HG03469 (cell line): ENCODE data around the gene ADAMTS1.

Experiments used
- ATAC-seq: cut with Tn5 transposase; IDR thresholded peaks from one replicate; pipeline ENCODE4 v1.9.1; 2021; ENCODE audit warnings: mild to moderate bottlenecking, moderate library complexity, moderate number of reproducible peaks; ENCODE audit not compliant: unreplicated experiment

Gene ADAMTS1

DNA sequence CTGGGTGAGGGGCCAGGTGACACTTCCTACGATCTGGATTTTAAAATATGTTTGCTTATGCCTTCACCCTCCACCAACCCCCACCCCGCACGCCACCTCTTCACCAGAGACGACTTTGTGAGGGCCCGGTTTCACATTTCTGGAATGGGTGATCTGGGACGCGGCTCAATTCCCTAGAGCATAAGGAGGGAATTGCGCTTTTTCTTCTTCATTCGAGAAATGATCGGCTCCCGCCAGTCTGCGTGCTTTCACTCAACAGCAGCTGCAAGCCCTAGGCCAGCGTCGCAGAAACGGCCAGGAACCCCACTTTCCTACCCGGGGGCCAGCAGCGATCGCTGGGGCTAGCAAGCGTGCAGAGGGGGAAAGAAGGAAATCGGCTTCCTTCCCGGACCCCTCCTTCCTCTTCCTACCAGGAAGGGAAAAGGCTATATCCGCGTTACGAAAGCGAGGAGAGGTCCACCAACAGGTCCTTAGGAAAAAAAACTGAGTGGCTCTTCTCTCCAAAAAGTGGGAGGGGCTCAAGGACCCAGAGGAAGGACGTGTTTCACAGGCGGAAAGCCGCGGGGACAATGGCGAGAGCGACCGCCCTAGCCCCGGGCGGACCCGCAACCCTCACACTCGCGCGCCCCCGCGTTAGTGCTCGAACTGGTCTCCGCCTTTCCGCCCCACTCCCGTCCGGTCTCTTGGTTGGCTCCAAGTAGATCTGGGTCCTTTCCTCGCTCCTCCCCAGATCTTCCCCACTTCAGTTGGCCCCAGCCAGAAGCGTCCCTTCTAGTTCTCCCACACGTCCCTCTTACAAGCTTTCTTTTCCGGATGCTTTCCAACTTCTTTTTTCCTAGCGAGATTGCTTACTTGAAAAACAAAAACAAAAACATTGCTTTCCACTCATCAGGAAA lies 1.1 kb upstream of the ADAMTS1 start:
- ATAC-seq: no peak

DNA sequence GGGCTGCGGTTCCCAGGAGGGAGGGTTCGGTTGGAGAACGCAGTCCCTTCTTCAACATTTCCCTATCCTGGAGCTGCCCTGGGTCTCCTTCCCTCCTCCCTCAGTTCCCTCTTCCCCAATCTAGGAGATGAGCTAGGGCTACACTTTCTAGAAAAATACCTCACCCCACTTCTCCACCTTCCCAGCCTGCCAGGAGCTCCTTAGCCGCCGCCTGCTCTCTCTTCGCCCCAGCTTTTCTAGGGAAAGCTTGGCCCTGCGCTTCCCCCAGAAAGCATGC lies 488 bp upstream of the ADAMTS1 start:
- ATAC-seq: no peak

DNA sequence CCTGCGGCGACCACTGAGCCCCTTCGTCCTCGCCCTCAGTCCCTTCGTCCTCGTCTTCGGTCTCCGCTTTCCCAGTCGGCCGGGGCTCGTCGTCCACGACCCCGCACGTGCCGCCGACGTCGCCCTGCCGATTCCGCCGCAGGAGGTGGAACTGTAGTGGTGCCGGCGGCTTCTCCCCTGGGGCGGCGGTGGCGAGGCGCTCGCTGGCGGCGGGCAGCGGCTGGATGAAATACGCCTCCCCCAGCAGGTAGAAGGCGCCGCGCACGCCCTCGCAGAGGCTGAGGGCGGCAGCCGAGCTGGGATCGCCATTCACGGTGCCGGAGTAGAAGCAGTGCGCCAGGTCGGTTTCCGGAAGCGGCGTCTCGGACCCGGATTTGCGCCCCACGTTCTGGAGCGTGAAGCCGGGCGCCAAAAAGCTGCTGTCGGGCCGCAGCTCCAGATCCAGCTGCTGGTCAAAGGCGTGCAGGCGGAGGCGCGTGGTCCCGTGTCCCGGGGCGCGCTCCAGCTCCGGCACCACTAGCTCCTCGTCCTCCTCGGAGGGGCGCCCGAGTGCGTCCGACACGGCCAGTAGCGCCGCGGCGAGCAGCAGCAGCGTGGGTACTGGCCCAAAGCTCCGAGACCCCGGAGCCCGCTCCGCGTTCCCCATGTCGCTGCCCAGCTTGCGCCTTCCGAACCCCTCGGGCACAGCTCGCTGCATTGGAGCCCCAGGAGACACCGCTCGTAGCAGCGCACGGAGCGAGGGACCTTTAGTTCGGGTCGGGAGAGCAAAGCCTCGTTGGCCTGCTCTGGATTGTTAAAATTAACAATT lies 747 bp downstream of the ADAMTS1 start:
- ATAC-seq: no peak

DNA sequence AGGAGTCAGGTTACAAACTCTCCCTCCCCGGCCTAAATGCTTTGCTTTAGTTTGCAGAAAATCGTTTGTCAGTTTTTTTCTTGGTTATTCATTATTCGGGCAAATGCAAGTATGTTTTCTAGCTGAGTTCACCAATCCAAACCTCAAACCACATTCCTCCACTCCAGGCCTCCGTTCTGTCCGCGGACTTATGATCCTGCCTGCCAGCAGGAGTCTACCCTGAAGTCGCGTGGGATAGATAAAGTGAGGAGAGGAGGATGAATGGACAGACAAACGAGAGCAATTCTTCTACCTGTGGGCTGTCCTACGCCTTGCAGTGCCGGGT lies 1.3 kb downstream of the ADAMTS1 start:
- no peak for ATAC-seq

DNA sequence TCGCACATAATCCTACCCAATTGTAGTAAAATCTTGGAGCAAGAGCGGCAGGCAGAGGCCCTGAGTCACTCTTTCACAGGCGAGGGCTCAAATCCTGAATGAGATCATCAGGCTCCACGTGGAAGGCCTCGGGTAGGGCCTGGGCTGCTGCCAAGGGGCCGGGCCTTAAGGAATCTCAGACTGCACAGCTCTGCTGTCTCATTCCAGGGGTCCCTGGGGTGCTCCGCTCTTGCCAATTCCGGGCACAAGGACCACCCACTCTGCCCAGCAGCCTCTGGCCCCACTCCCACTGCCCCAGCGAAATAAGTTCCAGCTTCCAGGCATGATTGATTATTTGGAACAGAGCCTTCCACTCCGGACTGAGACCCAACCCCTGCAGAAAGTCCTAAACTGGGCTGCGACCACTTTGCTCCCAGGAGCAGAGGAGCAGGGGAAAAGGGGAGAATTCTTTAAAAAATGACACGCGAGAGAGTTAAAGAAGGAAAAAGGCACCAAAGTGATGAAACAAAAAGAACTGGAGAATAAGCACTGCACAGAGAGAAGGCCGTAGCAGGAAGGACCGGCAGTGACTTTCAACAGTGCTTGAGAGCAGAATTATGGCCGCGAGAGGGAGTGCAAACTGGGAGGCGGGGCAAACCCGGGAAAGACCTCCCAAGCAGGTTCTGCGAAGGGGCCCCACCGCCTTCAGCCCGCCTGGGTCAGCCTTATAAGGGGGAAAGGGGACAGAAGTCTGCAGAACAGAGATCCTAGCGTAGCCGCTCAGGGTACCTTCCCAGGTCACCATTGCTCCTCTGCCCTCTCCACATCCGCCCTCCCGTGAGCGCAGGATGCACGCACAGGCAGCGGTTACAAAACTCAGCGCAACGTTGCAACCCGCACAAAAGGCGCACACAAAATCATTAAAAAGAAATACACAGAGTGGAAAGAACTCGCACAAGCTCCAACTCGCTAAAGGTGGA lies 2.0 kb downstream of the ADAMTS1 start:
- no peak for ATAC-seq

DNA sequence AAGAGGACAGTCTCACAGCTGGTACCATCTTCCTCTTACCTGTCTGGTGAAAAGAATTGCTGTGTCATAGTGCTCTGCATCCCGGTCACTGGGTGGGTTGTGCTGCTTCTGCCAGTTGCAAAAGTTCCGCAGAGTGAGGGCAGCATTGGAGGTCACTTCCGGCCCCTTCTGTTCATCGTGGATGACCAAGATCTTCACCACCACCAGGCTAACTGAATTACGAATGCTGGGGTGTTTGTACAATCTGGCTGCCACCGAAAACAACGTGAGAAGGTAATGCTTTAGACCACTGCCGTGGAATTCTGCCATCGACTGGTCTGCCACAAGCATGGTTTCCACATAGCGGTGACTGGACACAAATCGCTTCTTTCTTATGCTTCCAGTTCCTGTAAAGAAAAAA lies 2.9 kb downstream of the ADAMTS1 start:
- ATAC-seq: no peak

DNA sequence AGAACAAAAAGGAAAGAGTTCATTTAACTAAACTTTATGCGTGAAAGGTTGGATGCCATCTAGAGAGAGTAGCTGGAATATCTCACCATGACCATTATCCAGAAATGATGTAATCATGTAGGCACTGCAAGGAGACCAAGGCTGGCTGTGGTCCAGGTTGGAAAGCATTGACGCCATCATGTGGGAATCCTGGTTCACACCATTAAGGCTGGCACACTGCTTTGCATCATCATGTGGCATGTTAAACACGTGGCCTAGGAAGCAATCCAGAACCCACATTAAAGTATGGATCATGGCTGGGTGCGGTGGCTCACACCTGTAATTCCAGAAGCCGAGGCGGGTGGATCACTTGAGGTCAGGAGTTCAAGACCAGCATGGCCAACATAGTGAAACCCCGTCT lies 4.3 kb downstream of the ADAMTS1 start:
- ATAC-seq: no peak

DNA sequence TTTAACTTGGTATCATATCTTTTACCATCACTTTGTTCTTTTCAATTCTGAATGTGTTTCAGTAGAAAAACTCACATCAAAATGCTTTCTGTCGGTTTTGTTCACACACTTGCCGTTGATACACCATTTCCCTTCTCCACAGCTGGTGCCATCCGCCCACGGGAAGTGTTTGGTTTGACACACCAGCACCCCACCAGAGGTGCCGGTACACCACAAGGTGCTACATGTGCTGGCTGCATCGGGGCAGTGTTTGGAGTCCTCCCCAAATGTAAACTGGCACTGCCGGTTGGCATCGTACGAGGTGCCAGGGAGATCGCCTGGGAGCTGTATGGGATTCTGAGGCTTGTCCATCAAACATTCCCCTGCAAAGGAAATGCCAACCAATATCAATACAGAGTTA lies 5.0 kb downstream of the ADAMTS1 start:
- ATAC-seq: no peak

DNA sequence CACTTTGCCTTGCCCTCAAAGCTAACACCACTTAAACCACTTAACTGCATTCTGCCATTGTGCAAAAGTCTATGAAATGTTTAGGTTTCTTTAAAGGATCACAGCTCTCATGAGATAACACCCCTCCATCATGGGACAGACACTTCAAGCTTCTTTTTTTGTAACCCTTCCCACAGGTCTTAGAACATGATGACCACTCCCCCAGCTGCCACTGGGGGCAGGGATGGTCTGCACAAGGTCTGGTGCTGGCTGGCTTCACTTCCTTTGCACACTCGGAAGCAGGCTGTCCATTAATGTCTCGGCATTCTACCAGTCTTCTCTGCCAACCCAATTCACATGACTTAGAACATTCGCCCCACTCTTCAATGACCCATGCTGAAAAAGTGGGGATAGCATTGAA lies 7.7 kb downstream of the ADAMTS1 start:
- ATAC-seq: no peak

DNA sequence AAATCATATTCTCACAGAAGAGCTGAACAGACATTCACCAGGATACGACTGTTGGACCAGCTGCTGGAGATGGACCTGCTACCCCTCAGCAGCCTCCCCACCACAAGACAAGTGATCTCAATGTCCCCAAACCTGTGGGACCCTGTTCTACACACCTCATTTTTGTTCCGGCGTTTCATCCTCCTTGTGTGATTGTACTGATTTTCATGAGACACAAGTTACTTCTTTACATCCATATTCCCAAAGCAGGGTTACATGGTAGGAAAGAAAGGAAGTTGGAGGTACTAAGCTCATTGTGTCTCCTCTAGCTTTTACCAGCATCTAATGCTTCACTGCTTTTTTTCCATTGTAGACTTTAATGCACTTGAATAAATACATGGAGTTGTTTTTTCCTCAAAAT lies 8.7 kb downstream of the ADAMTS1 start:
- no peak for ATAC-seq

DNA sequence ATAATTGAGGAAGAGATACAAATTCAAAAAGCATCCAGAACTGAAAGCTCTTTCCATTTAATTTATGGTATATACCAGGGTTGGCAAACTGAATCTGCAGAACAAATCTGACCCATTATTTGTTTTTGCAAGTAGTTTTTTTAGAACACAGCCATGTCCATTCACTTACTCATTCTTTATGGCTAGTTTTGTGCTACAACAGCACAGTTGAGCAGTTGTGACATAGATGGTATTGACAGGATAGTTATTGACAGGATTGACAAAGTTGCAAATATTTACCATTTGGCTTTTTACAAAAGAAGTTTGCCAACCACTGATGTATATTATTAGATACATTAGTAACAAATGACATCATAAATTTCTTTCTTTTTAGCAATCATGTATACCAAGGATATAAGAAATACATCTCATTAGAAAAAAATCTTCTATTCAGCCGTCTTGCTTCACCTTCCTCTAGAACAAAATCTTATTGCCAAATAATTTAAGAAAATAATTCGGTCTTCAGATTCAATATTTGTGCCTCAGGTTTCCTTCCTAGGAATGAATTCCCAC lies 9.4 kb downstream of the ADAMTS1 start:
- ATAC-seq: no peak

DNA sequence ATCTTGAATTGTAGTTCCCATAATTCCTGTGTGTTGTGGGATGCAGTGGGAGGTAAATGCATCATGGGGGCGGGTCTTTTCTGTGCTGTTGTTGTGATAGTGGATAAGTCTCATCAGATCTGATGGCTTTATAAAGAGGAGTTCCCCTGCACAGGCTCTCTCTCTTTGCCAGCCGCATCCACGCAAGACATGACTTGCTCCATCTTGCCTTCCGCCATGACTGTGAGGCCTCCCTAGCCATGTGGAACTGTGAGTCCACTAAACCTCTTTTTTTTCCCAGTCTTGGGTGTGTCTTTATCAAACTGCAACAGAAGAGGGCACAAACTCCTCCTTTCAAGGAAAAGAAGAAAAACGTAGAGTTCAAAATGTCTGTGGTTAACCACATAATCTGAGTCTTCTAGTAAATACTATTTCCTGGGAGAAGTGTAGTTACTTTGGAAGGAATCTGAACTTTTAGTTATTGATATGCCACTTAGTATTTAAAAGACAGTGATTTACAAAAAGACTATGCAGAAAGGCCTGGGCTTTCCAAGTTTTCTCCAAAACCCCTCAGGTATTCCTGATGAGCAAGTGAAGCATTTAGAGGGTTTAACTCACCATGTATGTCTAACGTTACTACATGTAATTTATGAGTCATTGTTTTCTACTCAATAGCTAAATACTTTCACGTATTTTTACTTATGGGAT lies 10.0 kb downstream of the ADAMTS1 start:
- no peak for ATAC-seq

DNA sequence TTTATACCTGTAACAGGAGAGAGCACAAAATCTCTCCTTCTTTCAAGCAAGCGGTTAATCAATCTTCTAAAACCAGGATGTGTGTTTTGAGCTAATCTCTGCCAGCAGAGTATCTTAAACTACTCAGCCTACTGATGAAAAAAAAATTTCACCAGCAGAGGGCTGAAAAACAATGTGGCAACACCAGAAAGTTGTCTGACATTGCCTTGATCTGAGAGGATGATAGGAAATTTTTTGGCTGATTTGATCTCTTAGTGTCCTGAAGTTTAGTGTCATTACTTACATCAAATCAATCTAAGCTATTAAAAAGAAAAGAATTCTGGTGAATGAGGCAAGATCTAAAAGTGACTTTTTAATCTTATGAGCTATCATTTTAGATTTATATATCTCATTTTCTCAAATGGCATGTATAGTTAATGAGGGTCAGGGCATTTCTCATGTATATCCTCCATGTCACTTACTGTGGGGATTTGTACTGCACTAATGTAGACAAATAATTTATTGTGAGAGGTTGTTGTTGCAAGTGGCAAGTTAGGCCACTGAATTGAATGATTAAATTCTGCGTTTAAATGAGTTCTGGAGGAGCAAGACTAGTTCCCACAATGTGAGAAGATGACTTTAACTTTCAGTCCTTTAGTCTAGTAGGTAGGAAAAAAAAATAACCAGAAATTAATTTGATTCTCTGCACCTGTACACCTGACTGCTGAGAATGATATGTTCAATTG lies 10.9 kb downstream of the ADAMTS1 start:
- ATAC-seq: no peak

DNA sequence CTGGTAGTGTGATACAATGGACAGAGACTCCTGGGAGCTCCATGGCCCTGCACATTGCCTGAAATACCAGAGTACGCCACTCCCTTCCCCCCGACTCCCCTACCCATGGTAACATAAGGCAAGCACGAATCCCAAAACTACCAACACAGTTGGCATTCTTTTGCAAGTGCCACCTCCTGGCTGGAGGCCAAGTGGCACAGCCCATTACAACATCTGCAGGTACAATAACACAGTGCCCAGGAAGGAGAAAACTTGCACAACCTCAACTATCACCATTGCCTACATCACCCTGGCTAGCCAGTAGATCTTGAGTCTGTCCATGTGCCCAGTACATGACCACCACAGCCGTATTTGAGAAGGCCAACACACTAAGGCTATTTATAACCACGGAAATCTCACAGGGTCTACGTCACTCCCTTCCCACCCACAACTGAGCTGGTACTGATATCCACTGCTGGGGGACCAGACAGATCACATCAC lies 11.7 kb downstream of the ADAMTS1 start:
- ATAC-seq: no peak

DNA sequence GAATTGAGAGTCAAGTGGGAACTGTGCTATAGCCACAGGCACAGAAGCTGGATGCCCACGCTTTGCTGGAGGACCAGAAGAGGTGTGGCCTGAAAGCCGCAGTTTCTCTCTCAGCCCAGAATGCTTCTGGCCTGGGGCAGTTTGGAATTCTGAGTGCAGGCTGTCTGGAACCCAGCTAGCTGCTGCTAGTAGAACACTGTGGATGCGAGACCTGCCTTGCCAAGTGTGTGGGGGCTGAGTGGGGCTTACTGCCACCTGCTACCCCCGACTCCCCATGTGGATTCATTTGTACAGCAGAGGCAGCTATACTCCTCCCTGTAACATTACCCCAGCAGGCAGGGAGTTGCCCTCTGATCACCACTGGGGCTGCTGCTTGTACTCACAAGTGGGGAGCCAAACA lies 12.2 kb downstream of the ADAMTS1 start:
- ATAC-seq: no peak

DNA sequence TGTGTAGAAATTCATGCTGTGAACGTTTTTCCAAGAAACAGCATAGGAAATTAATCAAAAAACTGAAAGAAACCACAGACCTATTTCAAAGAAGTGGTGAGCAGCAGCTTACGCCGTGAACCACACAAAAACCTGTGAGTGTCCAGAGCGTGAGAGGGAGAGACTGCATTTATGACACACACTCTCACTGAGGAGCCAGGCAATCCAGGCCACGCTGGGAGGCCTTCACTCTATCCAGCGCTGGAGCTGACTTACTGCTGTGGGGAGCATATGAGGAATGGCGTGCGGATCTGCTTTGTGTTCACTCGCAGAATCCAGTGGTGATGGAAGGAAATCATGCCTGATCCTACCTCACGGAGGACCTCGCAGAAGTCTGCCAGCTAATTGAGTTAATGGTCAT lies 12.7 kb downstream of the ADAMTS1 start:
- no peak for ATAC-seq

DNA sequence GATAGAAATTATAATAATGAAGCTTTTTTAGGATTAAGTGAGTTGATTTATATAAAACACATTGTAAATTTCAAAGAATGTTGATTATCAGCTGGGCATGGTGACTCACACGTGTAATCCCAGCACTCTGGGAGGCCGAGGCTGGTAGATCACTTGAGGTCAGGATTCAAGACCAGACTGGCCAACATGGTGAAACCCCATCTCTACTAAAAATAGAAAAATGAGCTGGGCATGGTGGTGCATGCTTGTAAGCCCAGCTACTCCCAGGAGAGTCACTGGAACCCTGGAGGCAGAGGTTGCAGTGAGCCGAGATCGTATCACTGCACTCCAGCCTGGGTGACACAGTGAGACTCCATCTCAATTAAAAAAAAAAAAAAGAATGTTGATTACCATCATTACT lies 18.4 kb downstream of the ADAMTS1 start:
- ATAC-seq: no peak

DNA sequence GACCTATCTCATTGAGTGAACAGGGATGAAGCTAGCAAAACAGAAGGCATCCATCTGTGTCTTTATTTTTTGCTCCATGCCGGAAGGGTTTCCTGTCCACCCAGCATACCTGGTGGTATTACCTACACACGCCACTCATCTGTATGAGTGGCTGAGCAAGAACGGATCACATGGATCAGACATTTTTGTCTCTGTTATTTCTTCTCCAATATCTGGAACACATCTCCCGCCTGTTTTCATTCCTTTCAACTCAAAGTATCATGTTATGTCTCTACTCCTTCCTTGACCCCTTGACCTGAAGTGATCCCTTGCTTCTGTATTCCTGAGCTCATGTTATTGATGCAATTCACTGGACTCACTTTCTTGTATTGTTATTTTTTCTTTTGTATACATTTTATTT lies 24.7 kb downstream of the ADAMTS1 start:
- ATAC-seq: no peak

DNA sequence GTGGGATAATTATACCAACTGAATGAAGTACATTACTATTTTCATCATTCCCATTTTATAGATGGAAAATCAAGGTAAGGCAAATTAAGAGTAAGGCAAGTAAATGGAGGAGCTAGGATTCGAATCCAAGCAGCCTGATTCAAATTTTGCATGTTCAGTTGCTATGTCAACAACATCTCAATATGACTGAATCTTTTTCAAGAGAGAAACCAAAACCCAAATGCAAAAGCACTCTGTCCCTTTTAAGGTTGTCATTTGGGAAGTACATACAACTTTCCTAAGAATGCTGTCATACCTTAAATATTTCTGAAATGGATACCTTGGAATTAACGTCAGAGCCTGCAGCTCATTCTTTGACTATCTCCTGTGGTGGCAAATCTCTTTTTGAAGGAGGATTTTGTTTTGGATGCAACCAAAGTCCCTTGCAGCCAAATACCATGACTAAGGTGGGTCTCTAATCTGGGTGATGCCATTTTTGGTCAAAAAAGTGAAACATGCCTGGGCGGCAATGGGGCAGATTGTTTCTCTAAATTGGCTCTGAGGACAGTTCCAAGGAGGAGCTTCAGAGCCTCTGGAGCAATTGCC lies 25.4 kb downstream of the ADAMTS1 start:
- ATAC-seq: no peak
